ENCODE data around the gene KDM4C. TPM values are rescaled to one million over a fixed set of nuclear protein-coding genes. Genes with fewer than 3 reads are reported as not detected.
"Not testable (repeated sequence)": the region's sequence is repeated elsewhere in the genome, so short reads cannot be mapped to it uniquely, and the experiment has no call there.

Gene KDM4C
- polyA plus RNA-seq, 2 of the 4 experiments (the other 2 are of a cell fraction), result 9.6 to 15.6 TPM

- peaks cover 19% of the 10 kb centered on the region for H3K4me1 ChIP-seq
- CTCF ChIA-PET, result no interaction called here
- no peak overlapping the region for H3K4me3 ChIP-seq
- TF ChIP-seq FOXS1 (CRISPR knock-in tag; IDR thresholded peaks at IDR 0.05), result no peak
- FAIRE-seq, result peak; percentile 23
- H3K27ac ChIP-seq, result no peak overlapping the region
- POLR2A ChIA-PET, result no interaction called here
- DNase-seq (ENCODE audit: low read depth in 1 of 2, low spot score in 1 of 2), result no peak
- no peaks in the 10 kb centered on the region for H3K9me3 ChIP-seq
- no peak for ATAC-seq
- H3K4me2 ChIP-seq, result no peak overlapping the region
These were observed 188.0 kb downstream of the KDM4C start for GRCh38 chr9:6945816-6946215.

GRCh38 chr9:6946583-6947166 is 188.9 kb downstream of the KDM4C start:
- WGBS (ENCODE audit: missing lambda C conversion rate), result 80% methylated on average over 3 of the region's 3 CpGs
- ATAC-seq (no peak), DNase-seq (ENCODE audit: low read depth in 1 of 2, low spot score in 1 of 2) (no peak), FAIRE-seq (no peak)
- H3K27ac ChIP-seq, result no peak overlapping the region
- peaks cover 19% of the 10 kb centered on the region for H3K4me1 ChIP-seq
- H3K4me3 ChIP-seq, result no peak overlapping the region
- POLR2A ChIA-PET, result no interaction called here
- no peaks in the 10 kb centered on the region for H3K9me3 ChIP-seq
- CTCF ChIA-PET, result no interaction called here
- no peak overlapping the region for H3K4me2 ChIP-seq
- no peak for TF ChIP-seq REST (IDR thresholded peaks at IDR 0.05)
- no peak for TF ChIP-seq ZC3H11A (IDR thresholded peaks at IDR 0.05)
- TF ChIP-seq MAFK (IDR thresholded peaks at IDR 0.05; ENCODE audit: partially characterized antibody), result peak; percentile 5
- TF ChIP-seq ZFP36 (IDR thresholded peaks at IDR 0.05; ENCODE audit: borderline replicate concordance, partially characterized antibody), result no peak
- TF ChIP-seq HOXB5 (CRISPR knock-in tag; IDR thresholded peaks at IDR 0.05), result no peak
- TF ChIP-seq RCOR1 (IDR thresholded peaks at IDR 0.05; ENCODE audit: low read depth, low read length), result no peak
- TF ChIP-seq ATOH8 (CRISPR knock-in tag; IDR thresholded peaks at IDR 0.05; ENCODE audit: low read depth), result no peak
- no peak for TF ChIP-seq CBX2 (IDR thresholded peaks at IDR 0.05; ENCODE audit: borderline replicate concordance, low read depth)
- no peak for TF ChIP-seq HOXB13 (CRISPR knock-in tag; IDR thresholded peaks at IDR 0.05; ENCODE audit: low read depth)

- 91% methylated on average over 15 of the region's 31 CpGs for WGBS (ENCODE audit: missing lambda C conversion rate)
- POLR2A ChIA-PET; ATAC-seq; FAIRE-seq; CTCF ChIA-PET; H3K4me2 ChIP-seq; DNase-seq (ENCODE audit: low read depth in 1 of 2, low spot score in 1 of 2); H3K9me3 ChIP-seq; H3K4me3 ChIP-seq; H3K27ac ChIP-seq: not testable (repeated sequence)
- peaks cover 14% of the 10 kb centered on the region for H3K4me1 ChIP-seq
These were observed 191.1 kb downstream of the KDM4C start for GRCh38 chr9:6948921-6949320.

GRCh38 chr9:6955251-6955921 is 197.6 kb downstream of the KDM4C start:
- FAIRE-seq (no peak), ATAC-seq (no peak), DNase-seq (ENCODE audit: low read depth in 1 of 2, low spot score in 1 of 2) (no peak)
- ChIA-PET CTCF (interaction anchor here (0.8 kb wide), 1 partner anchor 16 kb away, joined by 3 read pairs; no protein-coding TSS in a partner anchor), POLR2A (no interaction called here)
- no peaks in the 10 kb centered on the region for H3K9me3 ChIP-seq
- WGBS (ENCODE audit: missing lambda C conversion rate), result 91% methylated on average over 7 of the region's 7 CpGs
- no peak overlapping the region for H3K27ac ChIP-seq
- H3K4me1 ChIP-seq, result no peaks in the 10 kb centered on the region
- H3K4me2 ChIP-seq, result no peak overlapping the region
- H3K4me3 ChIP-seq, result no peak overlapping the region
- TF ChIP-seq HOXA7 (CRISPR knock-in tag; IDR thresholded peaks at IDR 0.05) (no peak), POLR2A (IDR thresholded peaks at IDR 0.05; ENCODE audit: low read length) (no peak), CTCF (IDR thresholded peaks at IDR 0.05) (no peak), JUNB (IDR thresholded peaks at IDR 0.05) (no peak), EHF (CRISPR knock-in tag; IDR thresholded peaks at IDR 0.05) (no peak), BHLHE40 (IDR thresholded peaks at IDR 0.05; ENCODE audit: low read depth, low read length) (no peak), CHD4 (IDR thresholded peaks at IDR 0.05; ENCODE audit: borderline replicate concordance) (no peak), FOXS1 (CRISPR knock-in tag; IDR thresholded peaks at IDR 0.05) (no peak), ZSCAN20 (CRISPR knock-in tag; IDR thresholded peaks at IDR 0.05) (no peak), GATA3 (IDR thresholded peaks at IDR 0.05; ENCODE audit: borderline replicate concordance) (no peak), MAZ (IDR thresholded peaks at IDR 0.05; ENCODE audit: borderline replicate concordance, low read depth, low read length) (no peak), MAX (IDR thresholded peaks at IDR 0.05) (no peak), ZC3H11A (IDR thresholded peaks at IDR 0.05) (no peak), ELK1 (IDR thresholded peaks at IDR 0.05; ENCODE audit: low read depth, low read length) (no peak), CEBPB (IDR thresholded peaks at IDR 0.05) (no peak), RARB (CRISPR knock-in tag; IDR thresholded peaks at IDR 0.05) (no peak)

All from A549 (cell line).